Right renal cortex interstitium (tissue), 3 donors: ENCODE measurements around the gene TMEM272. TPM values are rescaled to one million over a fixed set of nuclear protein-coding genes. Genes with fewer than 3 reads are reported as not detected.

Experiments
- DNase-seq, 3 donors: peaks; one replicate each; pipeline ENCODE4 v3.0.0-alpha.2; 2013; ENCODE audit warnings: low read depth in 3 of 3, low spot score in 2 of 3
- polyA plus RNA-seq, 3 donors: library from polyadenylated mRNA; unstranded; fragments of 120-200 nt; gene quantifications; one replicate each; pipeline ENCODE4 v1.2.1, GENCODE V29; 2013; ENCODE audit not compliant: insufficient read length in 3 of 3

Gene TMEM272
- polyA plus RNA-seq, 3 donors = 0.22 to 0.42 (median 0.34) TPM

GRCh38 chr13:51856027-51856736 is 11.2 kb upstream of the TMEM272 start:
- DNase-seq = no peak

GRCh38 chr13:51849145-51850101 is 4.4 kb upstream of the TMEM272 start:
- DNase-seq = no peak

DNA sequence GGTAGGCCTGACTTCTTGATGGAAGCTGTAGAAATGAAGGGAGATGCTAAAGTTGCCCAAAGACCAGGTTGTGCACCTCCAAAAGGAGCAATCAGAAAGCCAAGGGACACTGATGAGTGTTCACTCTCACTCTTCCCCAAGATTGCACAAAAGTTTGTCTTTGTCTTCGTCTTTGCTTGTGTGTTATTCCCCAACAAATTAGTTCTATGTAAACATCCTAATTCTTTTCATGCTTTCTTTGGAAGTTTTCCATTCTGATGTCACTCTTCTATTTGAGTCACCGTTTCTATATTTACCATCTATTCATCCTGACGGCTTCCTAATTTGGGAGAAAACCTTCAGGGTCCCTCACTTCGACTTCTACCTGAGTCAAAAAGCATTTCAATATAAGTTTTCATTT is 3.7 kb upstream of the TMEM272 start:
- no peak for DNase-seq

DNA sequence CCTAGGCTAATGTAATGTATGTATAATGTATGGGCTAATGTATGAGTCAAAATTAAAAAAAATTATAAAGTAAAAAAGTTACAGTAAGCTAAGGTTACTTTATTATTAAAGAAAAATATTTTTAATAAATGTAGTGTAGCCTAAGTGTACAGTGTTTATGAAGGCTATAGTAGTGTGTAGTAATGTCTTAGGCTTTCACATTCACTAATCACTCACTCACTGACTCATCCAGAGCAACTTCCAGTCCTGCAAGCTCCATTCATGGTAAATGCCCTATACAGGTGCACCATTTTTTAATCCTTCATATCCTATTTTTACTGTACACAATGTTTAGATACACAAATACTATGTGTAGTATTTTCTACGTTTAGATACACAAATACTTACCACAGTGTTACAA is 1.8 kb upstream of the TMEM272 start:
- DNase-seq = no peak

DNA sequence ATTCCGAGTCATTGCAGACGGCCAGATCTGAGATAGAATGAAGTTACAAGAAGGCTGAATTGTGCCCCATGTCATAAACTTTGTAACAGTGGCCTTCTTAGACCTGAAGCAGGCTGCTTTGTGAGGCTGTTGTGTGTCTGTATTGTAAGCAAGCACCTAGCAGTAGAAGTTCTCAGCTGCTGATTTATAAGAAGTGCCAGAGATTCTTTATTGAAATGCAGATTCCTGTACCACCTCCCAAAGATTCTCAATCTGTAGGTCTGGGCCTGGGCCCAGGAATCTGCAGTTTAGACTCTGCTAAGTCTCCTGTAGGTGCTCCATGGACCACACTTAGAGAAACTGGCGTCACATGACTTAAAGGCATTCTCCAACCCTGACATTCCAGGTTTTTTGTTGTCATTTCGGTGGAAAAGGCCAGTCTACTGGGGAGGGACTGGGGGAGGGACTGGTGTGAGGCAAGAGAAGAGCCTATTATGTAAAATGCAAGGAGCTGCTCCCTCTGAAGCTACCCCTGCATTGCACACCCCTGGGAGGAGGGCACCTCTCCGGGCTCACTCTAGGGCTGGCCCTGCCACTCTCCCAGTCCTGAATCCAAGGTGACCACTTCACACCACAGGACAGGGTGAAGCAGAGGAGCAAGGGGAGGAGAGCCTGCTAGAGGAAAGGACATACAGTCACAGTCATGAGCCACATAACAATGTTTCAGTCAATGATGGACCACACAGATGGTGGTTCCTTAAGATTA is 769 bp upstream of the TMEM272 start:
- no peak for DNase-seq

DNA sequence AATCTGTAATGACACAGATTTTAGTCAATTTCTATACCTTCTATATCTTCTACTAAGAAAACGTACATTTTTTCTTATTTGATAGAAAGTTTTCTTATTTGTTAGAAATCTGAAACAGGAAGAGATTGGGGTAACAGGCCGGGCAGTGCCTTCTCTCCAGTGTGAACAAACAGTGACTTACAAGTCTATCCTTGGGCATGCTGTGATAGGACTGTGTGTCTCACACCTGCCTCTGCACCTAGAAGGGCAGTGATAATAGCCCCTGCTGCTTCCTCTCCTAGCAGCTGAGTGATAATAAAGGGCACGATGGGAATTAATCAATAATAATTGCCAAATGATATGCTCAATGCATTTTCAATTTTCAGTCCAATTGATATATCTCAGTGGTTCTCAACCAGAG is 1.4 kb downstream of the TMEM272 start:
- no peak for DNase-seq

DNA sequence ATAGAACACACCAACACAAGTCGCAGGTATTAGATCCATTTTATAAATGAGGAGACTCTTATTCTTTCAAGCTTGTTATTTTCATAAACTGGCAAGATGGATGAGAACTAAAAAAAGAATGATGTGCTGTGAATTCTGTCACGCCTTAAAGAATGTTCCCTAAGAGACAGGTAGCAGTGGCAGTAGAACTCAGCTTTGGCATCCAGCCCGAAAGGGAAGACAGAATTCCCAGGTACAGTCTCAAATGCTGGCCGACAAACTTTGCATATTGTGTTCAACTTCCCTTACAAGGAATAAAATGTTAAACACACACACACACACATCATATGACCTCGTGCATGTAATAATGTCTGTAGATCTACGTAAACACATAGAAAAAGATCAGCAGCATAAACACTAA is 3.2 kb downstream of the TMEM272 start:
- DNase-seq = no peak

DNA sequence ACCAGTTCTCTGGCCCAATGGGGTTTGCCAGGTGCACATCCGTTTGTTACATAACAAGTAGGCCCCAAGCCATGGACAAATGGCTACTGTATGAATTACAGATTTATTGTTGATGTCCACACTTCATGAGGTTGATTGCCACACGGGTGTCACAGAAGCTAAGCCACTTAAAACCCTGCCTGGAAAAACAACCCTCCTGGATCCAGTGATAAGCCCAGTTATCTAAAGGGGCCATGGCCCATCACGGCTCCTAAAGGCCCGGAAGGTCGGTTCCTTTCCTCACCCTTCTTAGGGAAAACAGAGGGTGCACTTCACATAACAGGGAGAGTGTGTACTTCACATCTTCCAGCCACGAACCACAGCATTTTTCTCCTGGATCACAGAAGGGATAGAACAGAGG is 4.1 kb downstream of the TMEM272 start:
- DNase-seq = no peak

DNA sequence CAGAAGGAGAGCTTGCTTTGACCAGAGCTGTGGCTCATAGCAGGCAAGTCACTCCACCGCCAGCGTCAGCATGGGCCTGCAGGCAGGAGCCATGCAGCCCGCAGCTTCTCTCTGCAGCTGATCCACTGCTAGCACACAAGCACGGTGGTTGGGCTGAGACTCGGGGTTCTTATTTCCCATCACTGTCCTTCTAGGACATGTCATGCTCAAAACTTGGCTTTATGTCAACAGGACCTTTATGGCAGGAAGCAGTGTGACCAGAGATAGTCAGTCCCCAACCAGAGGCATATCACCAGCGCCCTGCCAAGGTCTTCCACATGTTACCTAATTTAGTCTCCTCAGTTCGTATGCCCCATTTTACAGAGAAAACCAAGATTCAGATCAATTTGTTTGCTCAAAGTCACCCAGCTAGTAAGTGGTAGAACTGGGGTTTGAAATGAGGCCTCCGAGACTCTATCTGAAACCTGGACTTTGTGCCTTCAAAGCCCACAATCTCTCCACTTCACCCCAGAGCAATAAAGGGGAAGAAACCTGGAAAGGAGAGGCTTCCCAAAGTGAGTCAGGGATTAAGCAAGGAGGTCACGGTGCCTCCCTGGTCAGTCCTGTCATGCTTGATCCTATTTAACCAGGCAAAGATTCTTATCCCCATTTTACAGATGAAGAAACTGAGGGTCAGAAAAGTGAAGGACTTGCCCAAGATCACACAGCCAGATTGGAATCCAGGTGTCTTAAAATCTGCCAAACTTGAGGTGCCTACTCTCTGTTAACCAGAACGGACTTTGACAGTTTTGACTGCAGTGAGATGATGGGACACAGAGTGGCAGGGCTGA is 5.1 kb downstream of the TMEM272 start:
- DNase-seq = no peak

DNA sequence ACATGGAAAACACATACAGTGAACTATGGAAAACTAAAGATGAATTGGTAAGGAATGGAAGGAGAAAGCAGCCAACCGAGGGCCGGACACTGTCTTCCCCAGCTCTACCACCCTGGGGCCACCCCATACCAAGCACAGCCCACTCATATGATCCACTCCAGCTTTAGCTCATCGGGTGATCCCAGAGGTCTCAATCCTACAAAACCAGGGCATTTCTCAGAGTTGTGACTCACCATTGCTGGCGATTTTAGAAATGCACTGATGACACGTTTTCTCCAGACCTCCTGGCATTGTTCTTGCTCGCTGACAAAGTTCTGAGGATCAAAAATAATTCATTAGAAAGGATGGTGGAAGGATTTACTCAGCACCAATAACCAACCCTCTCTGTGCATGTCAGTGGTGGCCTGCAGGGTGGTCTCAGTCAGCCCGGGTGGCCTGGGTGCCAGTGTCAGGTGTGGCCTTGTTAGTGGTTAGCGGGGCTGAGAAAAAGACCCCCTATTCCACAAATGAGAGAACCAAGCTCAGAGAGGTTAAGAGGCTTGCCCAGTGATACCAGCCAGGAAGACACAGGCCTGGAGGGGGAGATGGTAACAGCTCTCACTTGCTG is 6.6 kb downstream of the TMEM272 start:
- DNase-seq = no peak

DNA sequence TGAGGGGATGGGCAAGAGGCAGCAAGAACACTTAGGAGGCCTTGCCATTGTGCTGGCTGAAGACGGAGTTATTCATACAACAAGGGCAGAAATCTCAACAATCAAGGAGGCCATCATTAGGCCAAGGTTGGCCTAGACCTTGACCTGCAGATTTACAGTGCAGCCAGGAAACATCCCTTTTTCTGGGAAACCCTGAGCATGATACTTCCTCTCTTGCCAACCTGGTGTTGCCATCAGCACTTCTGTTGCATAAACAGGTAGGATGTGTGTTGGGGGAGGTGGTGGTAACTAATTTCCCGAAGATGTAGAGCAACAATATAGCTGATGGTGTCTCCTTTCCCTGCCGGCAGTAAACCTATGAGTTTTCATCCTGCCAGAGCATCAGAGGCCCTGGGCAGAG is 8.0 kb downstream of the TMEM272 start:
- no peak for DNase-seq

- DNase-seq = no peak
Measured at GRCh38 chr13:51834581-51835171, 10.3 kb downstream of the TMEM272 start.

- DNase-seq = no peak
Measured at GRCh38 chr13:51833980-51834379, 11.0 kb downstream of the TMEM272 start.

GRCh38 chr13:51832471-51833152 is 12.4 kb downstream of the TMEM272 start:
- DNase-seq = no peak

DNA sequence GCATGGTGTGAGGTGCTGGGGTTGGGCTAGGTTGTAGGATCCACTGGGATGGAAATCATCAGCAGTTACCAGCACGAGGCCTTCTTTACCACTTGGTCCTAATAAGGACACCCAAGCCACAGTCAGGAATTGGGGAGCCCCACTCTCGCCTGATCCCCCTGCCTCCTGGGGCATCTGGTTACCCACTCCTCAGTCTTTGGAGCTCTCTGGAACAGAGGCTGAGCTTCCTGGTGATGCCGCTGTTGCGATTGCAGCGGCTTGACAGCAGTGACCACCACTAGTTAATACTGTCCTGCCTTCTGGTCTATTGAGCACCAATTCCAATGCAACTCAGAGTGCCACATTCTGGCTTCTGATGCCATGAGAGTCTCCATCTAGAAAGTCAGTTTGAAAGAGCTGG is 13.5 kb downstream of the TMEM272 start:
- DNase-seq = no peak

DNA sequence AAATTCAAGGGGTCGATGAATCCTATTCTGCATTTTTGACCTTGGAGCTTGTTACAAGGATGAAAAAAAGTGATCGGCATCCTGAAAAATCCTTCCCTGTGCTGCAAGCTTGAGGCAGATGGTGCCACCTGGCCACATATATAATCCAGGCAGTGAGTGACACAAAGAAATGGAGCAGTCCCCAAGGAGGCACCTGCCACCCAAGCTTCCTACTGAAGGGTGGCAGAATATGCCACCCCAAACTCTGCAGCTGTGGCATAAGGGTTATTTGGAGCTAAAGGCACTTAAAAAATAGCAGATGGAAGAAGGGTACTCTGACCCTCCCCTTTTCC is 15.4 kb downstream of the TMEM272 start:
- DNase-seq = no peak

GRCh38 chr13:51828730-51829567 is 16.0 kb downstream of the TMEM272 start:
- no peak for DNase-seq

GRCh38 chr13:51827254-51827653 is 17.7 kb downstream of the TMEM272 start:
- DNase-seq = no peak
